T-cell (primary cell): ENCODE data around the gene PRPH2. TPM values are rescaled to one million over a fixed set of nuclear protein-coding genes. Genes with fewer than 3 reads are reported as not detected.

ENCODE experiments used
- ATAC-seq, 4 experiments: fragments of 200-7000 bp in 3 of 4; fragments of 150-1000 bp in 1 of 4; cut with Tn5 transposase; replicated peaks in 1 of 4; 1 replicate in 3 of 4; 2 replicates in 1 of 4; pipeline ENCODE4 v1.10.0; 2021; ENCODE audit warnings: moderate library complexity in 3 of 4, mild to moderate bottlenecking in 2 of 4, moderate number of reproducible peaks in 1 of 4
- CTCF ChIA-PET, 2 donors: fragments of 300-600 bp; sonication (Branson Sonifier 250); formaldehyde crosslinking; loops; one replicate each; lab custom pipeline; 2022; ENCODE audit warnings: antibody characterized with exemption in 2 of 2; lab: Charles Lee
- POLR2A ChIA-PET, 2 donors: fragments of 300-600 bp; sonication (Branson Sonifier 250); formaldehyde crosslinking; loops; one replicate each; lab custom pipeline; 2022; ENCODE audit warnings: antibody characterized with exemption in 2 of 2; lab: Charles Lee
- DNase-seq, 35 experiments: peaks; one replicate each; pipeline versions ENCODE4 v3.0.0 to v3.0.0-alpha.2; 2013 to 2023
- H3K27ac ChIP-seq: one replicate; pipeline ENCODE4 v1.5.1; 2013; ENCODE audit warnings: low read length
- H3K27me3 ChIP-seq, 2 experiments: replicated peaks in 1 of 2; 1 replicate in 1 of 2; 2 replicates in 1 of 2; pipeline versions ENCODE4 v1.6.1 to v1.7.0; 2013; ENCODE audit warnings: low read length in 1 of 2, mixed read lengths in 1 of 2; ENCODE audit not compliant: control insufficient read depth in 2 of 2, insufficient read depth in 2 of 2; ENCODE audit errors: extremely low read depth in 1 of 2
- H3K36me3 ChIP-seq, 2 donors: 1 replicate in 1 of 2; 2 replicates in 1 of 2; pipeline versions ENCODE4 v1.6.1 to v1.7.0; 2013; ENCODE audit warnings: low read length in 1 of 2; ENCODE audit not compliant: control insufficient read depth in 2 of 2, insufficient read depth in 1 of 2; ENCODE audit errors: extremely low read depth in 1 of 2
- H3K4me1 ChIP-seq, 2 experiments: 1 replicate in 1 of 2; 2 replicates in 1 of 2; pipeline versions ENCODE4 v1.6.1 to v1.7.0; 2013; ENCODE audit warnings: low read length in 2 of 2, mixed read lengths in 1 of 2; ENCODE audit not compliant: insufficient read depth in 2 of 2, control insufficient read depth in 1 of 2; ENCODE audit errors: extremely low read depth in 1 of 2
- H3K4me3 ChIP-seq, 2 donors: 1 replicate in 1 of 2; 2 replicates in 1 of 2; pipeline versions ENCODE4 v1.5.1 to v1.7.0; 2013; ENCODE audit warnings: mild to moderate bottlenecking in 2 of 2, low read length in 1 of 2, moderate library complexity in 1 of 2; ENCODE audit not compliant: control insufficient read depth in 1 of 2; ENCODE audit errors: extremely low read depth in 1 of 2
- H3K9me3 ChIP-seq: 2 replicates; pipeline ENCODE4 v1.7.0; 2013
- H3K27ac Mint-ChIP-seq, 2 donors: one replicate each; pipeline ENCODE4 v1.8.0; 2020 to 2021; ENCODE audit warnings: mild to moderate bottlenecking in 2 of 2, mixed read lengths in 2 of 2
- H3K27me3 Mint-ChIP-seq, 2 donors: one replicate each; pipeline ENCODE4 v1.8.0; 2021 to 2022; ENCODE audit warnings: mixed read lengths in 2 of 2
- H3K36me3 Mint-ChIP-seq: one replicate; pipeline ENCODE4 v1.8.0; 2021; ENCODE audit warnings: mixed read lengths
- H3K4me1 Mint-ChIP-seq, 3 donors: one replicate each; pipeline ENCODE4 v1.8.0; 2020 to 2022; ENCODE audit warnings: mixed read lengths in 3 of 3, mild to moderate bottlenecking in 1 of 3
- H3K4me3 Mint-ChIP-seq, 3 donors: one replicate each; pipeline ENCODE4 v1.8.0; 2020 to 2022; ENCODE audit warnings: mild to moderate bottlenecking in 3 of 3, mixed read lengths in 3 of 3, moderate library complexity in 3 of 3
- H3K9me3 Mint-ChIP-seq, 3 donors: one replicate each; pipeline ENCODE4 v1.8.0; 2020 to 2022; ENCODE audit warnings: mixed read lengths in 3 of 3
- WGBS: methylation state at CpG from one replicate; pipeline ENCODE4 v1.1.5; 2013; ENCODE audit warnings: missing lambda C conversion rate; ENCODE audit not compliant: insufficient coverage; 5-methylcytosine and 5-hydroxymethylcytosine counted together
- total RNA-seq, 35 experiments: library from RNA in 6 of 35; stranded (reverse) in 6 of 35; fragments of 120-200 nt in 1 of 35; gene quantifications; one replicate each; pipeline versions ENCODE4 v1.2.1 to v1.2.4 and lab custom pipeline; 2013 to 2026

Gene PRPH2
- total RNA-seq, 5 donors from 2014 or later (not counting 1 experiment from before 2014, with no cell fraction given), result 0.12 to 0.13 TPM; not detected in 3

- Histone ChIP-seq H3K4me1 (peaks cover 0 to 2% of the 10 kb centered on the region in 2 experiments), H3K27ac (no peak overlapping the region), H3K36me3 (no peaks in the 10 kb centered on the region), H3K4me3 (no peak overlapping the region), H3K9me3 (no peaks in the 10 kb centered on the region), H3K27me3 (peaks cover 0 to 10% of the 10 kb centered on the region in 2 experiments)
- no peak overlapping the region for H3K27ac Mint-ChIP-seq
- no peak overlapping the region for H3K4me3 Mint-ChIP-seq
- peaks cover 0 to 8% (median 3%) of the 10 kb centered on the region in 3 donors for H3K9me3 Mint-ChIP-seq
- POLR2A ChIA-PET, result no interaction called here
- ATAC-seq (no peak), DNase-seq (no peak)
- peaks cover 0 to 6% (median 0%) of the 10 kb centered on the region in 3 donors for H3K4me1 Mint-ChIP-seq
- no peaks in the 10 kb centered on the region for H3K36me3 Mint-ChIP-seq
- 93% methylated on average over 2 of the region's 5 CpGs for WGBS
- H3K27me3 Mint-ChIP-seq, result no peaks in the 10 kb centered on the region
- CTCF ChIA-PET, result no interaction called here
Measured at GRCh38 chr6:42711930-42712329, 10.5 kb downstream of the PRPH2 start.

- ATAC-seq (no peak), DNase-seq (no peak)
- Histone ChIP-seq H3K9me3 (no peaks in the 10 kb centered on the region), H3K27me3 (peaks cover 0 to 10% of the 10 kb centered on the region in 2 experiments), H3K4me3 (no peak overlapping the region), H3K4me1 (peaks cover 0 to 2% of the 10 kb centered on the region in 2 experiments), H3K36me3 (no peaks in the 10 kb centered on the region), H3K27ac (no peak overlapping the region)
- no peaks in the 10 kb centered on the region for H3K36me3 Mint-ChIP-seq
- peaks cover 0 to 6% (median 0%) of the 10 kb centered on the region in 3 donors for H3K4me1 Mint-ChIP-seq
- H3K9me3 Mint-ChIP-seq, result peaks cover 0 to 8% (median 3%) of the 10 kb centered on the region in 3 donors
- CTCF ChIA-PET, result no interaction called here
- POLR2A ChIA-PET, result no interaction called here
- H3K27ac Mint-ChIP-seq, result no peak overlapping the region
- H3K4me3 Mint-ChIP-seq, result no peak overlapping the region
- no peaks in the 10 kb centered on the region for H3K27me3 Mint-ChIP-seq
- WGBS, result 56% methylated on average over 1 of the region's 9 CpGs
Measured at GRCh38 chr6:42710316-42710715, 12.1 kb downstream of the PRPH2 start.

- WGBS, result 80% methylated on average over 5 of the region's 6 CpGs
- H3K4me1 Mint-ChIP-seq, result peaks cover 0 to 6% (median 0%) of the 10 kb centered on the region in 3 donors
- Histone ChIP-seq H3K4me3 (no peak overlapping the region), H3K27ac (no peak overlapping the region), H3K36me3 (no peaks in the 10 kb centered on the region), H3K9me3 (no peaks in the 10 kb centered on the region), H3K27me3 (peaks cover 0 to 10% of the 10 kb centered on the region in 2 experiments), H3K4me1 (peaks cover 0 to 2% of the 10 kb centered on the region in 2 experiments)
- ChIA-PET CTCF (no interaction called here), POLR2A (no interaction called here)
- no peak overlapping the region for H3K27ac Mint-ChIP-seq
- DNase-seq (no peak), ATAC-seq (no peak)
- H3K36me3 Mint-ChIP-seq, result no peaks in the 10 kb centered on the region
- no peak overlapping the region for H3K4me3 Mint-ChIP-seq
- H3K9me3 Mint-ChIP-seq, result peaks cover 0 to 8% (median 3%) of the 10 kb centered on the region in 3 donors
- H3K27me3 Mint-ChIP-seq, result no peaks in the 10 kb centered on the region
Measured at GRCh38 chr6:42709871-42710270, 12.5 kb downstream of the PRPH2 start.

GRCh38 chr6:42708096-42708495 is 14.3 kb downstream of the PRPH2 start:
- DNase-seq (no peak), ATAC-seq (no peak)
- ChIA-PET CTCF (interaction anchor here in 1 of 2 donors (0.8 kb wide), 1 partner anchor 10 kb away, joined by 4 read pairs; no protein-coding TSS in a partner anchor), POLR2A (no interaction called here)
- H3K4me1 ChIP-seq, result peaks cover 0 to 2% of the 10 kb centered on the region in 2 experiments
- WGBS, result 71% methylated on average over 3 of the region's 11 CpGs
- no peaks in the 10 kb centered on the region for H3K9me3 ChIP-seq
- H3K4me3 Mint-ChIP-seq, result no peak overlapping the region
- H3K27me3 Mint-ChIP-seq, result no peaks in the 10 kb centered on the region
- peaks cover 0 to 6% (median 0%) of the 10 kb centered on the region in 3 donors for H3K4me1 Mint-ChIP-seq
- H3K4me3 ChIP-seq, result no peak overlapping the region
- no peak overlapping the region for H3K27ac ChIP-seq
- no peaks in the 10 kb centered on the region for H3K36me3 Mint-ChIP-seq
- H3K9me3 Mint-ChIP-seq, result peaks cover 0 to 8% (median 3%) of the 10 kb centered on the region in 3 donors
- H3K27ac Mint-ChIP-seq, result no peak overlapping the region
- H3K36me3 ChIP-seq, result no peaks in the 10 kb centered on the region
- peaks cover 0 to 13% of the 10 kb centered on the region in 2 experiments for H3K27me3 ChIP-seq

- no peak overlapping the region for H3K4me3 Mint-ChIP-seq
- ATAC-seq (no peak), DNase-seq (no peak)
- Histone ChIP-seq H3K4me3 (no peak overlapping the region), H3K27ac (no peak overlapping the region), H3K4me1 (peaks cover 0 to 2% of the 10 kb centered on the region in 2 experiments), H3K36me3 (no peaks in the 10 kb centered on the region), H3K9me3 (no peaks in the 10 kb centered on the region), H3K27me3 (peaks cover 0 to 13% of the 10 kb centered on the region in 2 experiments)
- H3K4me1 Mint-ChIP-seq, result peaks cover 0 to 6% (median 0%) of the 10 kb centered on the region in 3 donors
- WGBS, result 77% methylated on average over 4 of the region's 7 CpGs
- ChIA-PET CTCF (no interaction called here), POLR2A (no interaction called here)
- H3K27ac Mint-ChIP-seq, result no peak overlapping the region
- H3K27me3 Mint-ChIP-seq, result no peaks in the 10 kb centered on the region
- H3K36me3 Mint-ChIP-seq, result no peaks in the 10 kb centered on the region
- peaks cover 0 to 8% (median 3%) of the 10 kb centered on the region in 3 donors for H3K9me3 Mint-ChIP-seq
Measured at GRCh38 chr6:42707595-42707994, 14.8 kb downstream of the PRPH2 start.

GRCh38 chr6:42704937-42705374 is 17.4 kb downstream of the PRPH2 start:
- 80% methylated on average over 2 of the region's 4 CpGs for WGBS
- H3K36me3 Mint-ChIP-seq, result no peaks in the 10 kb centered on the region
- H3K27me3 Mint-ChIP-seq, result no peaks in the 10 kb centered on the region
- DNase-seq (no peak), ATAC-seq (no peak)
- no peaks in the 10 kb centered on the region for H3K4me1 Mint-ChIP-seq
- Histone ChIP-seq H3K9me3 (no peaks in the 10 kb centered on the region), H3K4me3 (no peak overlapping the region), H3K27ac (no peak overlapping the region), H3K36me3 (no peaks in the 10 kb centered on the region), H3K4me1 (no peaks in the 10 kb centered on the region), H3K27me3 (peaks cover 0 to 10% of the 10 kb centered on the region in 2 experiments)
- H3K27ac Mint-ChIP-seq, result no peak overlapping the region
- no peaks in the 10 kb centered on the region for H3K9me3 Mint-ChIP-seq
- ChIA-PET POLR2A (interaction anchor here in 1 of 2 donors (0.6 kb wide), 2 partner anchors 82 to 209 kb away, joined by 3 to 5 read pairs; no protein-coding TSS in a partner anchor), CTCF (no interaction called here)
- H3K4me3 Mint-ChIP-seq, result no peak overlapping the region
